HepG2 (cell line): Measurements from ENCODE around the gene KLF11. TPM values are rescaled to one million over a fixed set of nuclear protein-coding genes. Genes with fewer than 3 reads are reported as not detected.

Experiments used
- ATAC-seq: fragments of 200-7000 bp; cut with Tn5 transposase; 3 replicates; pipeline ENCODE4 v1.9.1; 2020; ENCODE audit warnings: mild to moderate bottlenecking, moderate library complexity
- BruUV-seq: library from RNA; stranded (reverse); fragments of 400-500 nt; replicated peaks from 2 replicates; lab custom pipeline; 2021; lab: Mats Ljungman, UMichigan
- CTCF ChIA-PET: fragments of 300-600 bp; formaldehyde crosslinking; extraction: SDS; loops from one replicate; lab custom pipeline; 2021; ENCODE audit warnings: low total read pairs, inconsistent platforms, low intra/inter-chr PET ratio; lab: Yijun Ruan, JAX
- POLR2A ChIA-PET: fragments of 350-600 bp; sonication (Branson Sonifier 250); formaldehyde crosslinking; loops from one replicate; lab custom pipeline; 2020; ENCODE audit warnings: antibody characterized with exemption, inconsistent platforms; lab: Yijun Ruan, JAX
- DNase-seq: peaks from one replicate; pipeline ENCODE4 v3.0.0-alpha.2; 2015; ENCODE audit warnings: low spot score
- FAIRE-seq: peaks from 3 replicates; lab custom pipeline; 2011; peaks lifted over from hg19 to GRCh38; lab: Jason Lieb, UNC
- H2AFZ ChIP-seq: one replicate; pipeline ENCODE4 v1.6.1; 2011; ENCODE audit warnings: low read length, inconsistent platforms
- H3K27ac ChIP-seq: fragments of 300-600 bp; 3 replicates; pipeline ENCODE4 v1.8.0; 2011; ENCODE audit warnings: mixed run types, mild to moderate bottlenecking, mixed read lengths, low read length, inconsistent platforms; ENCODE audit not compliant: insufficient read depth; ENCODE audit errors: extremely low read length
- H3K27me3 ChIP-seq, 2 experiments: fragments of 200-600 bp in 1 of 2; 2 replicates in 1 of 2; 3 replicates in 1 of 2; pipeline versions ENCODE4 v1.6.0 to v1.8.0; 2011; ENCODE audit warnings: low read length in 2 of 2, mild to moderate bottlenecking in 2 of 2, moderate library complexity in 2 of 2, inconsistent platforms in 1 of 2; ENCODE audit not compliant: insufficient read depth in 2 of 2, control insufficient read depth in 1 of 2
- H3K36me3 ChIP-seq, 2 experiments: fragments of 200-600 bp in 1 of 2; replicated peaks in 1 of 2; 2 replicates in 1 of 2; 3 replicates in 1 of 2; pipeline versions ENCODE4 v1.5.1 to v1.8.0; 2011; ENCODE audit warnings: low read length in 2 of 2, inconsistent platforms in 1 of 2; ENCODE audit not compliant: insufficient read depth in 2 of 2, control insufficient read depth in 1 of 2
- H3K4me1 ChIP-seq: 2 replicates; pipeline ENCODE4 v1.5.1; 2012; ENCODE audit warnings: low read length, inconsistent platforms; ENCODE audit not compliant: insufficient read depth
- H3K4me2 ChIP-seq: 2 replicates; pipeline ENCODE4 v1.6.0; 2011; ENCODE audit warnings: low read depth, low read length, inconsistent platforms
- H3K4me3 ChIP-seq, 3 experiments: fragments of 200-600 bp in 1 of 3; sonication (generic), shearing (Covaris generic) in 1 of 3; replicated peaks in 1 of 3; 2 replicates each; pipeline ENCODE4 v1.5.1; 2011 to 2016; ENCODE audit warnings: low read length in 3 of 3, inconsistent platforms in 2 of 3, low read depth in 2 of 3, mild to moderate bottlenecking in 2 of 3, control low read depth in 1 of 3, mixed read lengths in 1 of 3; ENCODE audit not compliant: insufficient read depth in 1 of 3
- H3K79me2 ChIP-seq: one replicate; pipeline ENCODE4 v1.6.1; 2011; ENCODE audit warnings: low read length, inconsistent platforms; ENCODE audit not compliant: insufficient read depth
- H3K9ac ChIP-seq: 2 replicates; pipeline ENCODE4 v1.6.0; 2011; ENCODE audit warnings: mild to moderate bottlenecking, low read depth, low read length, inconsistent platforms; ENCODE audit not compliant: insufficient read depth
- H3K9me3 ChIP-seq: 2 replicates; pipeline ENCODE4 v1.5.1; 2012; ENCODE audit warnings: mild to moderate bottlenecking, low read length
- H4K20me1 ChIP-seq: 2 replicates; pipeline ENCODE4 v1.6.0; 2011; ENCODE audit warnings: inconsistent platforms, mild to moderate bottlenecking, low read length, moderate library complexity; ENCODE audit not compliant: insufficient read depth
- ETV6 ChIP-seq: sonication (generic); formaldehyde crosslinking; conservative IDR thresholded peaks from 2 replicates; pipeline ENCODE4 v1.4.0; 2020; ENCODE audit warnings: missing genetic modification reagents
- HNRNPH1 ChIP-seq: fragments of 200-400 bp; formaldehyde crosslinking; optimal IDR thresholded peaks from 2 replicates; pipeline ENCODE3; 2017; ENCODE audit warnings: mild to moderate bottlenecking, low read depth, low read length
- MLX ChIP-seq: IDR thresholded peaks from 2 replicates; pipeline ENCODE4 v1.6.1; 2016
- NFE2 ChIP-seq: sonication (generic); formaldehyde crosslinking; IDR thresholded peaks from 2 replicates; pipeline ENCODE4 v1.4.0; 2020; ENCODE audit warnings: missing genetic modification reagents
- ZNF225 ChIP-seq: sonication (generic); formaldehyde crosslinking; IDR thresholded peaks from 2 replicates; pipeline ENCODE4 v1.4.0; 2020; ENCODE audit warnings: mild to moderate bottlenecking, missing genetic modification reagents
- ZNF274 ChIP-seq: sonication (generic); formaldehyde crosslinking; IDR thresholded peaks from 2 replicates; pipeline ENCODE4 v1.5.1; 2020; ENCODE audit warnings: mild to moderate bottlenecking, missing genetic modification reagents
- ZNF335 ChIP-seq: sonication (generic); formaldehyde crosslinking; IDR thresholded peaks from 2 replicates; pipeline ENCODE4 v1.4.0; 2020; ENCODE audit warnings: missing genetic modification reagents
- ZNF543 ChIP-seq: sonication (generic); formaldehyde crosslinking; IDR thresholded peaks from 2 replicates; pipeline ENCODE4 v1.4.0; 2020; ENCODE audit warnings: mild to moderate bottlenecking, missing genetic modification reagents
- ZNF563 ChIP-seq: sonication (generic); formaldehyde crosslinking; IDR thresholded peaks from 2 replicates; pipeline ENCODE4 v1.8.0; 2022; ENCODE audit warnings: mild to moderate bottlenecking, moderate library complexity, missing genetic modification reagents
- ZNF777 ChIP-seq: sonication (generic); formaldehyde crosslinking; IDR thresholded peaks from 2 replicates; pipeline ENCODE4 v1.4.0; 2020; ENCODE audit warnings: missing genetic modification reagents
- ZNF792 ChIP-seq: IDR thresholded peaks from 2 replicates; pipeline ENCODE4 v1.6.1; 2016
- WGBS: methylation state at CpG from one replicate; pipeline ENCODE4 v1.1.6; 2017; ENCODE audit warnings: low lambda C conversion rate; 5-methylcytosine and 5-hydroxymethylcytosine counted together
- in situ Hi-C: cut with HindIII; loops from 2 replicates; pipeline ENCODE4 v1.10.0; 2017; ENCODE audit warnings: low pct_unique_long_range_greater_than_20kb; ENCODE audit not compliant: extremely low pct_ligation_motif_present
- intact Hi-C: fragments of 100-400 bp; cut with micrococcal nuclease; formaldehyde crosslinking; loops from one replicate; pipeline ENCODE4 v1.10.0; 2022; ENCODE audit not compliant: unreplicated experiment
- polyA plus RNA-seq, 8 experiments: library from polyadenylated mRNA; depleted of rRNA in 3 of 8; stranded (reverse) in 7 of 8; unstranded in 1 of 8; fragments of >200 nt; fragmentation: Illumina TruSeq in 4 of 8; extraction: Trizol in 4 of 8; gene quantifications; 2 replicates each; pipeline versions ENCODE4 v1.2.1 to v1.2.3, GENCODE V29; 2011 to 2016; ENCODE audit warnings: low read depth in 4 of 8, missing spikeins in 1 of 8, mixed read lengths in 1 of 8; ENCODE audit not compliant: insufficient read depth in 1 of 8
- total RNA-seq, 5 experiments: library from RNA; depleted of rRNA; stranded (reverse); fragments of >200 nt; fragmentation: Illumina TruSeq; extraction: Trizol; gene quantifications; 2 replicates each; pipeline ENCODE4 v1.2.3, GENCODE V29; 2016; ENCODE audit warnings: low read depth in 1 of 5
- TF ChIP-seq, protein P1 (sequence below): sonication (generic); formaldehyde crosslinking; IDR thresholded peaks from 2 replicates; pipeline ENCODE4 v1.4.0; 2020; ENCODE audit warnings: missing genetic modification reagents, mild to moderate bottlenecking, borderline replicate concordance

The KLF11 gene
- total and polyA plus RNA-seq, 2 of the 13 experiments (the other 11 are each of a cell fraction or from before 2014, with no cell fraction given), result 2.5 to 11.8 TPM

DNA sequence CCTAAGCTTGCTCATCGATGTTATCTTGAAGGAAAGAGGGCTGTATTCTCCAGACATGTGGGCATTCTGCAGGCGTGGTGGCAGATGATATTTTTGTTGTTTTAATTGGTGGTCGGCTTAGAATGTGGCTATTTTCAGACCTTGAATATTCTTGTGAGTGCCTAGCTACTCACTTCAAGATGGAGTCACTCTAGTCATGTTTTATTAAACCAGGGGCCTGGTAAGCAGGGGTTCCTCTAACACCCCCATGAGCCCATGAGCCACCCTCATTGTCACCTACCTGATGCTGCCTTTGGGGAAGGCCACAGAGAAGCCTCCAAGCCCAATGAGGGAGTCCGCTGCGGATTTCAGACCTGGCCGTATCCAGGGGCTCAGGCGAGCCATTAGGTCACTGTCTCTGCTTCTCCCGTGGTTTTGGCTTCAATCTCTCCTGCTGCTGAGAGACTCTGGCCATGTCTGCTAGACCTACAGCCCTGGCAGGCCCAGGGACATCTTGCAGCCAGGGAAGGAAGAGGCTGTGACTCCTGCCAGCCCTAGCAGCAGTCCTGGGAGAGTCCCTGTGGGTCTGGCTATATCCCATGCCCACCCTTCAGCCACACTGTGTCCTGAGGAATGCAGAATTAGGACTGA is 16.3 kb upstream of the KLF11 start:
- Histone ChIP-seq H3K79me2 (no peaks in the 10 kb centered on the region), H3K27ac (no peak overlapping the region), H3K9ac (no peak overlapping the region), H3K36me3 (no peaks in the 10 kb centered on the region), H3K4me2 (no peak overlapping the region), H3K4me3 (no peak overlapping the region), H4K20me1 (no peaks in the 10 kb centered on the region), H3K9me3 (no peaks in the 10 kb centered on the region), H3K27me3 (peaks cover 10 to 73% of the 10 kb centered on the region in 2 experiments; a peak in 4 of 5 replicates), H2AFZ (no peak overlapping the region), H3K4me1 (peaks cover 33% of the 10 kb centered on the region)
- ChIA-PET CTCF (interaction anchor here (1.3 kb wide), 1 partner anchor 257 kb away, joined by 3 read pairs; no protein-coding TSS in a partner anchor), POLR2A (no interaction called here)
- 27% methylated on average over 8 of the region's 8 CpGs for WGBS
- in situ Hi-C loops (no loop called here), intact Hi-C loops (no loop called here)
- no peak for DNase-seq
- FAIRE-seq, result no peak
- BruUV-seq, result no TSS peak
- TF ChIP-seq ZNF274 (CRISPR knock-in tag) (no peak), ZNF792 (CRISPR knock-in tag) (no peak), HNRNPH1 (no peak)
- ATAC-seq, result no peak

DNA sequence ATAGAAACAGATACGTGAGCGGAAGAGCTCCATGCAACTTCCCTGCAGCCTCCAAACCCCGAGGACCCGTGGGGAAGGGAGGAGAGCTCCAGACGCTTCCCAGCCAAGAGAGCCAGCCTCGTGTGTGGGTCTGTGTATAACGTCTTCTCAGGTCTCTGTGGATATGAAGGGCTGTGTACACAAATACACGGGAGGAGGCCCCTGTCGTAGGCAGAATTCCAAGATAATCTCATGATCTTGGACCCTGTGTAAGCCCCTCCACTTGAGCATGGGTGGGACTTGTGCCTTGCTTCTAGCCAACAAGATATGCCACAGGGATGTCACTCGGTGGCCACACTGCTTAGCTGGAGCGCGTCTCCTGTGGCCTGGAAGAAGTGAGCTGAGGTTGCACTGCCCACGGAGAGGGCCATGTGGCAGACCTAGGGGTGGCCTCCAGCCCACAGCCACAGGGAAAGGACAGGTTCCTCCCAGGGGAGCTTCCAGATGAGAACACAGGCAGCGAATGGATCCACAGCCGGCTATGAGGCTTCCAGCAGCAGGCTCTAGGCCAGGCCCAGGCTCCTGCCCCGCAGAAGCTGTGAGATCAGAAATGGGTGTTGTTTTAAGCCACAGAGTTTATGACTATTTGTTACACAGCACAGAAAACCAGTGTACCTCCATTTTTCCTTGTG is 15.6 kb upstream of the KLF11 start:
- Histone ChIP-seq H3K27me3 (peaks cover 4 to 71% of the 10 kb centered on the region in 2 experiments; a peak in 4 of 5 replicates), H3K27ac (no peak overlapping the region), H3K9me3 (no peaks in the 10 kb centered on the region), H3K36me3 (no peaks in the 10 kb centered on the region), H3K9ac (no peak overlapping the region), H3K4me3 (no peak overlapping the region), H2AFZ (no peak overlapping the region), H3K79me2 (no peaks in the 10 kb centered on the region)
- in situ Hi-C loops, result no loop called here
- DNase-seq, result no peak
- no TSS peak for BruUV-seq
- POLR2A ChIA-PET, result interaction anchor here (0.7 to 2.8 kb wide), 4 partner anchors 8 to 43 kb away, joined by 3 to 18 read pairs (median 7); partner anchors contain the start of gene KLF11
- TF ChIP-seq ZNF225 (CRISPR knock-in tag) (peak; percentile 22; the same call in 1 of the 2 replicates), ETV6 (CRISPR knock-in tag) (0 out of 2 replicates have a peak, but pooled peaks have one; percentile 15), ZNF543 (CRISPR knock-in tag) (peak; percentile 99), ZNF335 (no peak), MLX (CRISPR knock-in tag) (no peak), ZNF777 (CRISPR knock-in tag) (no peak), NFE2 (CRISPR knock-in tag) (no peak), ZNF563 (0 out of 2 replicates have a peak, but pooled peaks have one; percentile 27)
- TF ChIP-seq, protein P1, sequence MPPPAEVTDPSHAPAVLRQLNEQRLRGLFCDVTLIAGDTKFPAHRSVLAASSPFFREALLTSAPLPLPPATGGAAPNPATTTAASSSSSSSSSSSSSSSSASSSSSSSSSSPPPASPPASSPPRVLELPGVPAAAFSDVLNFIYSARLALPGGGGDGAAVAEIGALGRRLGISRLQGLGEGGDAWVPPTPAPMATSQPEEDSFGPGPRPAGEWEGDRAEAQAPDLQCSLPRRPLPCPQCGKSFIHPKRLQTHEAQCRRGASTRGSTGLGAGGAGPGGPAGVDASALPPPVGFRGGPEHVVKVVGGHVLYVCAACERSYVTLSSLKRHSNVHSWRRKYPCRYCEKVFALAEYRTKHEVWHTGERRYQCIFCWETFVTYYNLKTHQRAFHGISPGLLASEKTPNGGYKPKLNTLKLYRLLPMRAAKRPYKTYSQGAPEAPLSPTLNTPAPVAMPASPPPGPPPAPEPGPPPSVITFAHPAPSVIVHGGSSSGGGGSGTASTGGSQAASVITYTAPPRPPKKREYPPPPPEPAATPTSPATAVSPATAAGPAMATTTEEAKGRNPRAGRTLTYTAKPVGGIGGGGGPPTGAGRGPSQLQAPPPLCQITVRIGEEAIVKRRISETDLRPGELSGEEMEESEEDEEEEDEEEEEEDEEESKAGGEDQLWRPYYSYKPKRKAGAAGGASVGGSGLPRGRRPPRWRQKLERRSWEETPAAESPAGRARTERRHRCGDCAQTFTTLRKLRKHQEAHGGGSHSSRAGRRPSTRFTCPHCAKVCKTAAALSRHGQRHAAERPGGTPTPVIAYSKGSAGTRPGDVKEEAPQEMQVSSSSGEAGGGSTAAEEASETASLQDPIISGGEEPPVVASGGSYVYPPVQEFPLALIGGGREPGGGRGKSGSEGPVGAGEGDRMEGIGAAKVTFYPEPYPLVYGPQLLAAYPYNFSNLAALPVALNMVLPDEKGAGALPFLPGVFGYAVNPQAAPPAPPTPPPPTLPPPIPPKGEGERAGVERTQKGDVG, result 0 out of 2 replicates have a peak, but pooled peaks have one; percentile 6
- TF ChIP-seq, all 625 proteins: peak for 5
- Histone ChIP-seq H4K20me1 (no peaks in the 10 kb centered on the region), H3K4me2 (peak overlapping the region; percentile 65; the same call in 1 of the 2 replicates), H3K4me1 (peaks cover 33% of the 10 kb centered on the region)
- FAIRE-seq (no peak), ATAC-seq (0 out of 3 replicates have a peak, but pooled peaks have one; percentile 1)
- CTCF ChIA-PET, result interaction anchor here (1.1 to 1.5 kb wide), 3 partner anchors 44 to 257 kb away, joined by 3 to 6 read pairs (median 4); no protein-coding TSS in a partner anchor
- 45% methylated on average over 9 of the region's 16 CpGs for WGBS
- intact Hi-C loops, result no loop called here
